Fibroblast of peridontal ligament (primary cell): Measurements from ENCODE around the gene ABCF3.

Experiments
- DNase-seq: peaks from one replicate; pipeline ENCODE4 v3.0.0-alpha.2; 2010; ENCODE audit errors: extremely low read depth

Gene ABCF3

GRCh38 chr3:184186902-184187207 is 856 bp downstream of the ABCF3 start:
- no peak for DNase-seq

GRCh38 chr3:184188080-184188479 is 2.1 kb downstream of the ABCF3 start:
- DNase-seq: no peak

- no peak for DNase-seq
Observed at GRCh38 chr3:184189421-184189820, 3.4 kb downstream of the ABCF3 start.

GRCh38 chr3:184192889-184193288 is 6.9 kb downstream of the ABCF3 start:
- no peak for DNase-seq

- no peak for DNase-seq
Observed at GRCh38 chr3:184193991-184194539, 8.1 kb downstream of the ABCF3 start.

GRCh38 chr3:184196536-184196935 is 10.5 kb downstream of the ABCF3 start:
- DNase-seq: no peak

- DNase-seq: no peak
Observed at GRCh38 chr3:184198509-184198908, 12.5 kb downstream of the ABCF3 start.

- no peak for DNase-seq
Observed at GRCh38 chr3:184200825-184201224, 14.8 kb downstream of the ABCF3 start.

- no peak for DNase-seq
Observed at GRCh38 chr3:184203526-184203925, 17.5 kb downstream of the ABCF3 start.

- DNase-seq: no peak
Observed at GRCh38 chr3:184209146-184209923, 23.3 kb downstream of the ABCF3 start.

- DNase-seq: no peak
Observed at GRCh38 chr3:184211297-184211696, 25.3 kb downstream of the ABCF3 start.

GRCh38 chr3:184211718-184212117 is 25.7 kb downstream of the ABCF3 start:
- no peak for DNase-seq

GRCh38 chr3:184218814-184219213 is 32.8 kb downstream of the ABCF3 start:
- DNase-seq: no peak

GRCh38 chr3:184222521-184222920 is 36.5 kb downstream of the ABCF3 start:
- no peak for DNase-seq

- DNase-seq: no peak
Observed at GRCh38 chr3:184223946-184224345, 37.9 kb downstream of the ABCF3 start.

GRCh38 chr3:184227481-184227935 is 41.5 kb downstream of the ABCF3 start:
- no peak for DNase-seq

GRCh38 chr3:184228376-184229137 is 42.6 kb downstream of the ABCF3 start:
- DNase-seq: no peak

GRCh38 chr3:184229394-184230080 is 43.5 kb downstream of the ABCF3 start, which contains the start of gene VWA5B2:
VWA5B2 (plus strand) TSS chr3:184229585; CDS start chr3:184230529, 944 bp downstream.
- DNase-seq: no peak

GRCh38 chr3:184230081-184230602 is 44.1 kb downstream of the ABCF3 start:
- no peak for DNase-seq

GRCh38 chr3:184230603-184231528 is 44.9 kb downstream of the ABCF3 start:
- DNase-seq: no peak

GRCh38 chr3:184231671-184232070 is 45.7 kb downstream of the ABCF3 start:
- DNase-seq: no peak
